Measurements from ENCODE around the gene OR52H1. TPM values are rescaled to one million over a fixed set of nuclear protein-coding genes. Genes with fewer than 3 reads are reported as not detected.

Gene OR52H1
- total RNA-seq, 1 donor, result 0.81 TPM

- no peak for TF ChIP-seq CTCF (IDR thresholded peaks at IDR 0.05; ENCODE audit: insufficient read depth, low read length)
- no peak for DNase-seq (ENCODE audit: low read depth)
- H3K4me3 ChIP-seq (ENCODE audit: low read depth, low read length), result no peak overlapping the region
These were observed 26.0 kb downstream of the OR52H1 start for GRCh38 chr11:5522308-5522707.

- H3K4me3 ChIP-seq (ENCODE audit: low read depth, low read length), result no peak overlapping the region
- TF ChIP-seq CTCF (IDR thresholded peaks at IDR 0.05; ENCODE audit: insufficient read depth, low read length), result no peak
- no peak for DNase-seq (ENCODE audit: low read depth)
These were observed 26.8 kb downstream of the OR52H1 start for GRCh38 chr11:5521540-5521939.

GRCh38 chr11:5516599-5516998 lies 31.7 kb downstream of the OR52H1 start, which contains the start of gene UBQLNL:
Gene UBQLNL, minus strand, starts transcription at chr11:5516699. Its CDS starts 258 bp downstream, at chr11:5516441.
- no peak for TF ChIP-seq CTCF (IDR thresholded peaks at IDR 0.05; ENCODE audit: insufficient read depth, low read length)
- DNase-seq (ENCODE audit: low read depth), result no peak
- no peak within 1 kb of the TSS for H3K4me3 ChIP-seq (ENCODE audit: low read depth, low read length)

- TF ChIP-seq CTCF (IDR thresholded peaks at IDR 0.05; ENCODE audit: insufficient read depth, low read length), result no peak
- no peak for DNase-seq (ENCODE audit: low read depth)
- no peak overlapping the region for H3K4me3 ChIP-seq (ENCODE audit: low read depth, low read length)
These were observed 33.5 kb downstream of the OR52H1 start for GRCh38 chr11:5514841-5515240.

GRCh38 chr11:5509803-5510202 lies 38.5 kb downstream of the OR52H1 start, which contains the start of gene UBQLN3:
Gene UBQLN3, minus strand, starts transcription at chr11:5509957. Its CDS starts 399 bp downstream, at chr11:5509558.
- no peak within 1 kb of the TSS for H3K4me3 ChIP-seq (ENCODE audit: low read depth, low read length)
- no peak for TF ChIP-seq CTCF (IDR thresholded peaks at IDR 0.05; ENCODE audit: insufficient read depth, low read length)

GRCh38 chr11:5508605-5509004 lies 39.7 kb downstream of the OR52H1 start:
- DNase-seq (ENCODE audit: low read depth), result no peak
- H3K4me3 ChIP-seq (ENCODE audit: low read depth, low read length), result no peak overlapping the region
- no peak for TF ChIP-seq CTCF (IDR thresholded peaks at IDR 0.05; ENCODE audit: insufficient read depth, low read length)

More at GRCh38 chr11:5509803-5510202, 38.5 kb downstream of the OR52H1 start, which contains the start of gene UBQLN3:
- DNase-seq (ENCODE audit: low read depth), result no peak

GRCh38 chr11:5507933-5508305 lies 40.4 kb downstream of the OR52H1 start:
- no peak overlapping the region for H3K4me3 ChIP-seq (ENCODE audit: low read depth, low read length)
- peak; percentile 4 for DNase-seq (ENCODE audit: low read depth)
- TF ChIP-seq CTCF (IDR thresholded peaks at IDR 0.05; ENCODE audit: insufficient read depth, low read length), result no peak
